Stimulated activated CD4-positive, alpha-beta T cell treated with anti-CD3 and anti-CD28 coated beads, Interleukin-4, amount 100 ng/mL, for 4 hours (primary cell): ENCODE measurements around the gene THSD4.
"Not testable (repeated sequence)": the region's sequence is repeated elsewhere in the genome, so short reads cannot be mapped to it uniquely, and the experiment has no call there.

ENCODE experiments used
- DNase-seq, 2 experiments: peaks; one replicate each; pipeline ENCODE4 v3.0.0-alpha.2; 2020

Gene THSD4

DNA sequence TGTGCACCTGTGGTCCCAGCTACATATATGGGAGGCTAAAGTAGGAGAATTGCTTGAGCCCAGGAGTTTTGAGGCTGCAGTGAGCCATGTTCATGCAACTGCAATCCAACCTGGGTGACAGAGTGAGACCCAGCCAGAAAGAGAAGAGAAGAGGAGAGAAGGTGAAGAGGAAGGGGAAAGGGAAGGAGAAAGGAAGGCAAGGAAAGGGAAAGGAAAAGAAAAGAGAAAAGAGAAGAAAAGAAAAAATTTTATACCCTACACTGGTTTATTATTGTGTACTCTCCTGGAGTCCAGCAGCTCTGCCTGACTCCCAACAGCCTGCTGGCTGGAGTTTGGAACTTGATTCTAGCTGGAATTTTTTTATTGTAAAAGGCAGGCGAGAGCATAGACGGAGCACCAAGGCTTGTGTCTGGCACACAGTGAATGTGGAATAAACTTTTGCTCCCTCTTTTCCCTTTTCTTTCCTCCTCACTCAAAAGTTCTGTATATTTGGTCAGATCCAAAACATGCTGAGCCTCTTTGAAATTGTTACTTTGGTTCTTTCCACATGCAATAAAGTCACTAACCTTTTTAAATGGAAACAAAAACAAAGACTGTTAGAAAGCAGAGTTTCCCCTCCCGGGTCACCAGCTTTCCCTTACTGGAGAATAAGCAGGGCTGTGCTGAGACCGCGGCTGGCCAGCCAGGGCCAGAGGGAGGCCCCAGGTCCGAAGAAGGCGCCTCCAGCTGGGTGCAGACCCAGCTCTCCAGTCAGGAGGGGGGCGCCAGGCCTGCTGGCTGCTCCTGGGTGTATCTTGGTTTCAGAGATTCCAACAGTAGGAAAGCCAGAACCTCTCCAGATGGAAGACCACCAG, 9.9 kb downstream of the THSD4 start:
- no peak for DNase-seq

DNA sequence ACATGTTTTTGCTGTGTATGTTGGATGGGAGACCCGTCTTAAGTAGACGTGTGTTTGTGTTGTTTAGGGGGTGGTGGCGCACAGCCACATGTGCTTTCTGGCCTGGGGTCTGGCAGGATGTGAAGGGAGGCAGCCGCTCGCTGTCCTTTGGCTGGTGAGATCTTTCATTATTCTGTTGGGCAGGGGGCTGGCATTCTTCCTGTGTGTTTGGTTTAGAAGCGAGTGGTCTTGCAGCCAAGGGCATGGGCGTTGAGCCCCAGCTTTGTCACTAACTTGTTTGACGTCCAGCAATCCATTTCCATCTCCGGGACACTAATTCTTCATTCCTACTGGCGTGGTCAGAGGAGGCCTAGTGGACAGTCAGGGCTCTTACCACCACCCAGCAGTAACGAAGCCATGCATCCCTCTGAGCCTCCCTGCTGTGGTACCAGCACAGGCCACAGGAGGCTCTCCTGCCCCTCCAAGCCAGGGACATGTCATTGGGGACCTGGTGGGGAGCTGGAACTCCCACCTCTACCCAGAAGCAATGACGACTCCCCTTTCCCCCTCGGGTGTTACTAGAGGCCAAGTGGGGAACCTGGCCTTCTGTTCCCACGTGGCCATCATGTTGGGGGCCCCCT, 10.7 kb downstream of the THSD4 start:
- DNase-seq: no peak

DNA sequence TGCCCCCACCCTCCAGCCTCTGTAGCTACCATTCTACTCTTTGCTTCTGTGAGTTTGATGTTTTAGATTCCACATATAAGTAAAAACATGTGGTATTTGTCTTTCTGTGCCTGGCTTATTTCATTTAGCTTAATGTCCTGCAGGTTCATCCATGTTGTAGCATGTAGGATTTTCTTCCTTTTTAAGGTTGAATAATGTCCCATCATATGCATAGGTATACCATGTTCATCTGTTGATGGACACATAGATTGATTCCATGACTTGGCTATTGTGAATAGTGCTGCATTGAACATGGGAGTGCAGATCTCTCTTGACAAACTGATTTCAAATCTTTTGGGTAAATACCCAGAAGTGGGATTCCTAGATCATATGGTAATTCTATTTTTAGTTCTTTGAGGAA, 11.8 kb downstream of the THSD4 start:
- no peak for DNase-seq

- DNase-seq: not testable (repeated sequence)
Measured at GRCh38 chr15:71128159-71128558, 12.9 kb downstream of the THSD4 start.

DNA sequence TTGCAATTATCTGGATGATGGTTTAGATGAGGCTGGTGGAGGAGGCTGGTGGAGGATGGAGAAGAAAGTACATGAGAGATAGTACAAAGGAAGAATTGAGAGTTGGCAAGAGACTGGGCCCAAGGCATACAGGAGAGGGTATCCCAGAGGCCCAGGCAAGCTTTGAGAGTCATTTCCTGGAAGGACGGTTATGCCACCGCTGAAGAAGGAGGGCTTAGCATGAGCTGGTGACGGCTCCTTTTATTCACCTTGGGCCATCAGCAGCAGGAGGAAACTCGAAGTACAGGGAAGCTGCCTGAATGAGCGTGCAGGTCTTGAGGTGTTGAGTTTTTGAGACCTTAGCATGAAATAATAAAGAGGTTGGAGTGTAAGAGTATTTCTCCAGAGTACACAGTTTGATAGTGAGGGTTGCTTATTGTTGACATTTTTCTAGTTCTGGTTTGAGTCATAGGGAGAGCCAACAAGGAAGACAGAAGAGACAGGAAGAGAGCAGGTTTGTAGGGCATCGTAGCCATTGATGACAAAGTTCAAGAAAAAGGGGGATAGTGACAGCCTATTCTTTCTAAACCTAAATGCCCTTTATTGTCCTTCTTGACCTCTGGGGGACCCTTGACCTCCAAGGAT, 13.8 kb downstream of the THSD4 start:
- DNase-seq: no peak

- no peak for DNase-seq
Measured at GRCh38 chr15:71129669-71130068, 14.4 kb downstream of the THSD4 start.

DNA sequence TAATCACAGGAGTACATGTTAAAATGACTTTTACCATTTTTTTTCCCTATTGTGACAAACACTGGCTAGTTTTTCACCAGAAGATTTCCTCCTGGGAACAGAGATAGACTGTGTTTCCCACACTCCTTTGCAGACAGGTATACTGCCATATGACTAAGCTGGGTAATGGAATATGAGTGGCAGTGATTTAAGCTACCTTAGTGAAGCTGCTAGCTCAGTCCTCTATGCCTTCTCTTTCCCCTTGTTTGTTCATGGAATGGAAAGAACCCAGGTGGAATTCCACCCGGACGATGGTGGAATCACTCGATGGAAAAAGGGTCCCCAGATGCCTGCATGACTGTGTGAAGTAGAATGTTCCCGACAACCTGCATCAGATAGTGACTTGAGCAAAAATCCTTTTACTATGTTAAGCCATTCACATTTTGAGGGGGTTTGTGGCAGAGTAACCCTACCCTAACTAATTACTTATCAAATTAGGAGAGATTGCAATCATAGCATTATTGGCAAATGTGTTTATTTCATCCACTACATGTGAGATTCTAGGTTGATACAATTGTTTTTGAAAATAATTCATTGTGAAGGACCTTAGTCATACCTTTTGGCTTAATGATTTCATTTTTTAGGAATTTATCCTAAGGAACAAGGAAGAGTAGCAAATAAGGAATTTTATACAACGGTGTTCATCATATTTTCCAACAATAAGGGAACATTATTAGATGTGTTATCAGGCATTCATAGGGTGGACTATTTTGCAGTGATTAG, 16.5 kb downstream of the THSD4 start:
- no peak for DNase-seq

DNA sequence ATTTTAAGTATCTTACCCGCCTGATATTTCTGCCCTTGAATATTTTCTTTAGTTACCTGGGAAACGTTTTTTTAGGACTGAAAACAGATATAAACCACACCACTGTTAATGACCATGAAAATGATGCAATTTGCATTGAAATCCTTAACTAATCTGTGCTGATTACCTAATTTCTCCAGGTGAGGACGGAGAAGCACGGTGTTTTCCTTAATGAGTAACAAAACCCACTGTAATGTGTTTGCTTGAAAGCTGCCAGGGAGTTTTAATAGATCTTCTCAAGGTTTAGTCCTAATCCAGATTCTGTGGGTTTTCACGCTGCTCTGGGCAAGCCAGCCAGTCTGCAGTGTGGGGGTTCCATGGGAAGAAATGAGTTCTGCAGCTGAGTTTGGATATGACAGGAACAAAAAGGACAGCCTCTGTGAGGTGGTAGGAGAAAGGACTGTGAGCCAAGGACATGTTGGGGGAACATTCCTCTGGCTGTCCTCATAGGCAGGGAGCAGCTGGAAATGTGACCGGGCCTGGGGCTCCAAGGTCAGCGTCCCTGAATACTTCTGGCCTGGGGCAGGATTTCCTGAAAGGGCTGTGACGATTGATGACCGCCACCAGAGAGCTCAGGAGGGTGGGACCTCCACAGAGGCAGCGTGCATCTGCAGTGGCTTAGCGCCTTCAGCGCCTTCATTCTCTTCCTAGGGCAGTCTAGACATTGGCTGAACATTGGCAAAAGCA, 18.6 kb downstream of the THSD4 start:
- no peak for DNase-seq

GRCh38 chr15:71136159-71136783, 21.0 kb downstream of the THSD4 start:
- DNase-seq: no peak

- no peak for DNase-seq
Measured at GRCh38 chr15:71136793-71137518, 21.7 kb downstream of the THSD4 start.

- no peak for DNase-seq
Measured at GRCh38 chr15:71138473-71138872, 23.2 kb downstream of the THSD4 start.

DNA sequence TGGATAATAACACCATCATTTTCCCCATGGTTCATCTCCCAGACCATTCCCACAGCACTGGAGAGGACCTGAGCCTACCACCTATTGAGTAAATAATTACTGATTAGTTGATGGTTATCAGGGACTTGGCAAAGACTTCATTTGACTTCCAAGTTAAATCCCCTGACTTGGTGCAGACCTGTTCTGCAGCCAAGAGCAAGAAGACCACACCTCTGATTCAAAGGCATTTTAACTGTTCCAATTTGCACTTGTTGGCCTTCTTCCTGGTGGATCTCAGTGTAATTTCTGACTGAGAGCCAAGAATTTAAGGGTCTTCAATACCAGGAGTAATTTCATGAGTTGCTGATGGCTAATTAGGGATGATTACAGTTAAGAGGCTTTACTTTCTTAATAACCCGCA, 24.0 kb downstream of the THSD4 start:
- no peak for DNase-seq

DNA sequence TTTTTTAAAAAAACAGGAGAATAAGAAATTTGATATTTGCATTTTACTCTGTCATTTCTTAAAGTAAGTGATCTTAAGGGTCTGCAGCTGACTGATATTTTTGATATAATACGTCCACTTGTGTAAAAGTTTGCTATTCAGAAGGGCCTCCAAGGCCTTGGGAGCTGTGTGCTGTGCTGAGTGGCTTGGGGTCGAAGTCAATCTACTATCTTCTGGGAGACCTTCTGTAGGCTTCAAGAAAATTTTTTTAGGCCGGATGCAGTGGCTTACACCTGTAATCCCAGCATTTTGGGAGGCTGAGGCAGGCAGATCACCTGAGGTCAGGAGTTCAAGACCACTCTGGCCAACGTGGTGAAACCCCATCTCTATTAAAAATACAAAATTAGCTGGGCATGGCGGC, 26.3 kb downstream of the THSD4 start:
- no peak for DNase-seq

DNA sequence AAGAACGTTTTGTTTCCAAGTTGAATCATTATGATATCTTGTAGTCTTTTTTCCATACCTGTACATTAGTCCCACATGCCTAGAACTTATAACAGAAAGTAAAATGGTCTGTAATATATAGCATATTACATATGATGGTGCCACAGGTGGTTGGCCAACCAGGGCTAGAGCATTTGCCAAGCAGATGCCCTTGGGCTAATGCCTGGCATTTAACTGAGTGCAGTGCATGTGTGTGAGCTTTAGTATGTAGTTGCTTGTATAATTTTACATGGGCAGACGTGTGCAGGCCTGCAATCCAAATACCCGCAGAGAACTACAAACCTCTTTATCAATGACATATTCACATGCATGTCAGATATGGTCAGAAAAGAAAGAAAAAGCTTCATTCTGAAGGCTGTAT, 27.5 kb downstream of the THSD4 start:
- DNase-seq: no peak

DNA sequence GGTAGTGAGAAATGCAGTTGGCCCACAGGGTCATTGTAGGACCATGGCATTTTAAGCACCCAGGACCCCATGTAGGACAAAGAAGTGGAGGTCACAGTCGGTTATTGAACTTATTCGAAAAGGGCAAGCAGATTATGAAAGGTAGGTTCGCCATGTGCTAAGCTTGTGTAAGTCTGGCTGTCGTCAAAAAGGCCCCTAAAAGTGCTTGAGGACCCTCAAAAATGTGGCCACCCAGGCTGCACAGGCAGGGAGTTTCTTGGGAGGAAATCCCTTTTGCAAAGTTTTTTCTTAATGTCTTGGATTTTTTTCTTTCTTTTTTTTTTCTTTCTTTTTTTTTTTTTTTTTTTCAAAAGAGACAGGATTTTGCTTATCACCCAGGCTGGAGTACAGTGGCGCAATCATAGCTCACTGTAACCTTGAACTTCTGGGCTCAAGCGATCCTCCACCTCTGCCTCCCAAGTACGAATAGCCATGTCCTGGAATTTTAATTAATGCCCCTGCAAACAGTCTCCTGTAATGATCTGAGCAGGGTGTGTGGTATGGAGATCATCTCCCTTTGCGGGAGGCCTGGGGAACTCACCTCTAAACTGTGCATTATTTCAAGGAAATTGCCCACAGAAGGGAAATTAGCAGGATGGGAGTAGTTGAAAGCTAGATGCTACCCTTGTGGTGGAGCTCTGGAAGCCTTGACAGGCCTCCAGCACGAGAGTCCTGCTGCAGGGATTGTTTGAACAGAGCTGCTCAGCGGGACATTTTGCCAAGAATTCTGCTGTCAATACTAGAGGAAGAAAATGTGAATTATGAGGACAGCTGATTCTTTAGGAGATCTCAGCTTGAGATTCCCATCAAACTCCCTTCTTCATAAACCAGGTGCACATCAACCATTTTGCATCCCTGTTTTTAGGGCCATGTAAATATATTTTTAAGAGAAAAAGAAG, 28.4 kb downstream of the THSD4 start:
- DNase-seq: no peak

GRCh38 chr15:71145648-71146047, 30.4 kb downstream of the THSD4 start:
- no peak for DNase-seq

- no peak for DNase-seq
Measured at GRCh38 chr15:71146580-71146982, 31.3 kb downstream of the THSD4 start.

- no peak for DNase-seq
Measured at GRCh38 chr15:71148048-71148447, 32.8 kb downstream of the THSD4 start.

- DNase-seq: no peak
Measured at GRCh38 chr15:71149646-71150557, 34.6 kb downstream of the THSD4 start.
